Measurements from ENCODE around the gene TAS2R1.

- TF ChIP-seq CTCF (IDR thresholded peaks at IDR 0.05) (no peak), POLR2A (IDR thresholded peaks at IDR 0.05) (no peak), POLR2AphosphoS5 (IDR thresholded peaks at IDR 0.05) (no peak)
Observed at GRCh38 chr5:9653061-9653460, 22.9 kb upstream of the TAS2R1 start.

Data from breast epithelium (tissue), 3 donors.